Uterus (tissue), 4 donors: ENCODE measurements around the gene LPCAT3. TPM values are rescaled to one million over a fixed set of nuclear protein-coding genes. Genes with fewer than 3 reads are reported as not detected.

Experiments
- DNase-seq, 2 donors: peaks; one replicate each; pipeline ENCODE4 v3.0.0-alpha.2; 2019 to 2020
- H3K27ac ChIP-seq, 2 donors: fragments of 200-600 bp; sonication (generic); 1 replicate in 1 of 2; 2 replicates in 1 of 2; pipeline ENCODE4 v1.5.1; 2016 to 2018
- H3K27me3 ChIP-seq, 2 donors: fragments of 200-600 bp; sonication (generic); one replicate each; pipeline ENCODE4 v1.5.1; 2018 to 2019; ENCODE audit warnings: control low read depth in 1 of 2
- H3K36me3 ChIP-seq, 2 donors: fragments of 200-600 bp; sonication (generic); one replicate each; pipeline ENCODE4 v1.5.1; 2019; ENCODE audit warnings: control low read depth in 1 of 2
- H3K4me1 ChIP-seq, 2 donors: fragments of 200-600 bp; sonication (generic); one replicate each; pipeline ENCODE4 v1.5.1; 2018 to 2019; ENCODE audit warnings: control low read depth in 1 of 2
- H3K4me3 ChIP-seq, 2 donors: fragments of 200-600 bp; sonication (generic); 1 replicate in 1 of 2; 2 replicates in 1 of 2; pipeline ENCODE4 v1.5.1; 2018 to 2019; ENCODE audit warnings: mild to moderate bottlenecking in 1 of 2
- H3K9me3 ChIP-seq, 2 donors: fragments of 200-600 bp; sonication (generic); one replicate each; pipeline ENCODE4 v1.5.1; 2019; ENCODE audit warnings: control low read depth in 1 of 2
- POLR2A ChIP-seq, 2 donors: fragments of 450-650 bp; IDR thresholded peaks; one replicate each; pipeline ENCODE4 v1.6.1; 2016; ENCODE audit warnings: antibody characterized with exemption in 2 of 2, mild to moderate bottlenecking in 1 of 2, moderate library complexity in 1 of 2
- intact Hi-C: fragments of 100-400 bp; cut with DNase I; formaldehyde crosslinking; loops from one replicate; pipeline ENCODE4 v1.15.1; 2023; ENCODE audit warnings: low total_unique reads
- total RNA-seq, 4 donors: library from RNA; depleted of rRNA in 3 of 4; stranded (reverse); fragments of >200 nt in 3 of 4; gene quantifications; one replicate each; pipeline versions ENCODE4 v1.1.0 to v1.2.4, GENCODE V29; 2014 to 2023
- TF ChIP-seq, protein P1 (sequence below), 4 experiments: fragments of 200-600 bp in 2 of 4; fragments of 450-650 bp in 2 of 4; sonication (generic) in 2 of 4; IDR thresholded peaks; one replicate each; pipeline ENCODE4 v1.5.1; 2016 to 2019; ENCODE audit warnings: antibody characterized with exemption in 4 of 4, mild to moderate bottlenecking in 2 of 4, moderate library complexity in 1 of 4
- donor health status: DM: yes; HTN: yes; CAD: no.

LPCAT3 gene
- total RNA-seq, 4 donors from 2014 or later: 10.2 to 45.1 (median 17.1) TPM

DNA sequence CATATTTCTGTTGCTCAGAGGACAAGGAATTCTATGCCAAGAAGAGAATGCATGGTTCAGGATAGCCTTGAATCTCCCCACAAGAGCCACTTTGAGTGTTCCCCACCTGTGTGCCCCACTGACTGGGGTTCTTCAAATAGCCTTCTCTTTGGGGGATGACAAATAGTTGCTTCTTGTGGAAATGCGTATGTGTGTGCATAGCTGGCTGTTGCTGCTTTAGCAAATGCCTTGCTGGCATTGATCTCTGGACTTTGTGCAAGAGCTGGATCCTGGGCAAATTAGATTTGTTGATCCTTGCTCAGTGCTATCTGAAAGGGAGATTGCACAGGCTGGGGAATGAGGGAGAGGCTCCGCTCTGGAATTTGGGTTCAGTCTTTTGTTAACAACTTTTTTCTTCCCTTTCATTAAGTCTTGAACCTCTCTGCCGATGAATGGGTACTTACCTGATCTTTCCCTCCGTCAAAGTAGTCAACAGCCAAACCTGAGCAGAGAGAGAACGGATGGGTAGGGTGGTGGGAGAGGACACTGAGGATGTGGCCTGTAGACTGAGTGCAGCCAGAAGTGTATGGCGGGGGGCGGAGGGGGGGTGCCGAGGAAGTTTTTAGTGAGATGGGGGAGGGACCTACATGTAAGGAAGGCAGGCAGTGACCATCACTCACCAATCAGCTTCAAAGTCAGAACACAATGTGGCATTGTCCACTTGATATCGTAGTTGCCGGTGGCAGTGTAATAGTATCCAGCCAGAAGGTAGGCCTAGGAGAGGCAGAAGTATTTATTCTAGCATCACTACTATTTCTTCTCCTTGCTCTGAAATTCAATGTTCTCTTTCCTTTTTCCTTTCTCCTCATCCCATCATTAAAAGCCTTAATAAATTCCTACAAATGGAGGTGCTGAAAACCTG lies 36.9 kb downstream of the LPCAT3 start:
- Histone ChIP-seq H3K4me1 (no peaks in the 10 kb centered on the region), H3K27ac (no peak overlapping the region), H3K4me3 (no peak overlapping the region), H3K9me3 (no peaks in the 10 kb centered on the region), H3K27me3 (no peaks in the 10 kb centered on the region), H3K36me3 (no peaks in the 10 kb centered on the region)
- TF ChIP-seq, protein P1, sequence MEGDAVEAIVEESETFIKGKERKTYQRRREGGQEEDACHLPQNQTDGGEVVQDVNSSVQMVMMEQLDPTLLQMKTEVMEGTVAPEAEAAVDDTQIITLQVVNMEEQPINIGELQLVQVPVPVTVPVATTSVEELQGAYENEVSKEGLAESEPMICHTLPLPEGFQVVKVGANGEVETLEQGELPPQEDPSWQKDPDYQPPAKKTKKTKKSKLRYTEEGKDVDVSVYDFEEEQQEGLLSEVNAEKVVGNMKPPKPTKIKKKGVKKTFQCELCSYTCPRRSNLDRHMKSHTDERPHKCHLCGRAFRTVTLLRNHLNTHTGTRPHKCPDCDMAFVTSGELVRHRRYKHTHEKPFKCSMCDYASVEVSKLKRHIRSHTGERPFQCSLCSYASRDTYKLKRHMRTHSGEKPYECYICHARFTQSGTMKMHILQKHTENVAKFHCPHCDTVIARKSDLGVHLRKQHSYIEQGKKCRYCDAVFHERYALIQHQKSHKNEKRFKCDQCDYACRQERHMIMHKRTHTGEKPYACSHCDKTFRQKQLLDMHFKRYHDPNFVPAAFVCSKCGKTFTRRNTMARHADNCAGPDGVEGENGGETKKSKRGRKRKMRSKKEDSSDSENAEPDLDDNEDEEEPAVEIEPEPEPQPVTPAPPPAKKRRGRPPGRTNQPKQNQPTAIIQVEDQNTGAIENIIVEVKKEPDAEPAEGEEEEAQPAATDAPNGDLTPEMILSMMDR (IDR thresholded peaks at IDR 0.05): no peak
- no peak for TF ChIP-seq POLR2A (IDR thresholded peaks at IDR 0.05)
- DNase-seq: no peak
- intact Hi-C loops: no loop called here

DNA sequence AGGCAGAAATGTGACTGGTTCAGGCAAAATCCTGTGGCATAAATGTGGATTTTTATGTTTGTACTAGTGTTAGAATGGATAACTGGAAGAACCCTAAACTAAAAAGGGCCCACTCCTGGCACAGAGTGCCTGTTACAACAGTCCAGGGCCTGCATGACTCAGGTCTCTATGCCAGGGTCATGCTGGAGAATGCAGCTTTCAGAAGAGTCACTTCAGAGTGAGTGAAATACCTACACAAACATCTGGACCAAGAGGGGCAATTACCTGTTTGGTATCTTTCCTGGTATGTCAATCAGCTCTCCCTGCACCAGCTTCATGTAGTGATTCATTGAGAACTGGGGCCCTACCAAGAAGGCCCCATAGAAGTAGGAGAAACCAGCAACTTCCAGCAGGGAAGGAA lies 37.5 kb downstream of the LPCAT3 start:
- intact Hi-C loops: no loop called here
- no peak overlapping the region for H3K27ac ChIP-seq

DNA sequence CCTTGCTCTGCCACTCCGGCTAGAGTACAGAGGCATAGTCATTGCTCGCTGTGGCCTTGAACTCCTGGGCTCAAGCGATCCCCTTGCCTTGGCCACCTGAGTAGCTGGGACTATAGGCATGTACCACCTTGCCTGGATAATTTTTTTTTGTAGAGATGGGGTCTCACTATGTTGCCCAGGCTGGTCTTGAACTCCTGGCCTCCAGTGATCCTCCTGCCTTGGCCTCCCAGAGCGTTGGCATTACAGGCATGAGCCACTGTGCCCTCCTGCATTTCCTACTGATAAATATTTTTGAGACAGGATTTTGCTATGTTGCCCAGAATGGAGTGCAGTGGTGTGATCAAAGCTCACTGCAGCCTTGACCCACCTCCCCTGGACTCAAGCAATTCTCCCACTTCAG lies 38.2 kb downstream of the LPCAT3 start:
- no peak for DNase-seq
- no peak for TF ChIP-seq POLR2A (IDR thresholded peaks at IDR 0.05)
- TF ChIP-seq, protein P1 (IDR thresholded peaks at IDR 0.05): no peak
- Histone ChIP-seq H3K9me3 (no peaks in the 10 kb centered on the region), H3K27ac (no peak overlapping the region), H3K36me3 (no peaks in the 10 kb centered on the region), H3K4me3 (no peak overlapping the region), H3K27me3 (no peaks in the 10 kb centered on the region), H3K4me1 (no peaks in the 10 kb centered on the region)
- intact Hi-C loops: no loop called here

More for the DNA sequence above, 37.5 kb downstream of the LPCAT3 start:
- Histone ChIP-seq H3K4me3 (no peak overlapping the region), H3K9me3 (no peaks in the 10 kb centered on the region), H3K4me1 (no peaks in the 10 kb centered on the region), H3K27me3 (no peaks in the 10 kb centered on the region), H3K36me3 (no peaks in the 10 kb centered on the region)
- DNase-seq: no peak
- TF ChIP-seq POLR2A (IDR thresholded peaks at IDR 0.05): no peak
- TF ChIP-seq, protein P1 (IDR thresholded peaks at IDR 0.05): no peak

DNA sequence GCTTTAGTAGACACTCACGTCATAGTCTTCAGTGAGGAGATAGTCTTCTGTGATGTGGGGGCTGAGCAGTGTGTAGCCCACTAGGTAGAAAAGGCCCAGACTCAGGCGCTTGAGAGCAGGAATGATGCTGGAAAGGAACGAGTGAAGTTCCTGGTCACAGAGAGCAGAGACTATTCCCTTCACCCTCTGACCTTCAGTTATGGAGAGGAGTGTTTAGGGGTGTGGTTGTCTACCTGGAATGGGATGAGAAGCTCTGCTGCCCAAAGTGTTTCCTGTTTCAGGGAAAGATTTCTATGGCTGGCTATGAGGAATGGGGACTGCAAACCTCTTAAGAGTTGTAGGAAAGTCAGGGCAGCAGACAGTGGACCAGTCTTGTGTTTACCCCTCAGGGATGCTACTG lies 38.8 kb downstream of the LPCAT3 start:
- intact Hi-C loops: no loop called here
- TF ChIP-seq, protein P1 (IDR thresholded peaks at IDR 0.05): no peak
- TF ChIP-seq POLR2A (IDR thresholded peaks at IDR 0.05): no peak
- H3K27me3 ChIP-seq: no peaks in the 10 kb centered on the region
- no peak overlapping the region for H3K27ac ChIP-seq
- H3K4me1 ChIP-seq: no peaks in the 10 kb centered on the region
- H3K36me3 ChIP-seq: no peaks in the 10 kb centered on the region
- no peaks in the 10 kb centered on the region for H3K9me3 ChIP-seq
- DNase-seq: no peak
- H3K4me3 ChIP-seq: no peak overlapping the region

DNA sequence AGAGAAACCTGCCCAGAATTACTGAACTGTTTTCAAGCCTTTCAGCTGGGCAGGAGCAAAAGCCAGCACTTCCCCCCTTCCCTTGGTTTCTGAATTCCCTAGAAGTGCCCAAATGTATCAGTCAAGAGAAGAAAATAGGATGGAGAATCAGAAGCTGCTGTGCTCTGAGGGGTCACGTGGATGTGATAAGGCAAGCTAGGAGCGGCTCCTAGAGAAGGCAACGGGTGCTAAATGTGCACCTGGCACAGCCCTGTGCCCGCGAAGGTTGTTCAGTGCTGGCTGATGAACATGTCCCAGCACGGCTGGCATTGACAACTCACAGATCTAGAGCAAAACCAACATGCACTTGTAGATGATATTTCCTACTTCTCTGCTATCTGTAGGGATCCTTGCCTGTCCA lies 39.3 kb downstream of the LPCAT3 start:
- Histone ChIP-seq H3K4me1 (no peaks in the 10 kb centered on the region), H3K27ac (no peak overlapping the region), H3K27me3 (no peaks in the 10 kb centered on the region), H3K9me3 (no peaks in the 10 kb centered on the region), H3K36me3 (no peaks in the 10 kb centered on the region), H3K4me3 (no peak overlapping the region)
- intact Hi-C loops: no loop called here
- TF ChIP-seq, protein P1 (IDR thresholded peaks at IDR 0.05): no peak
- TF ChIP-seq POLR2A (IDR thresholded peaks at IDR 0.05): no peak
- no peak for DNase-seq
